Fibroblast of lung (primary cell): ENCODE results near the gene RBL2. TPM values are rescaled to one million over a fixed set of nuclear protein-coding genes. Genes with fewer than 3 reads are reported as not detected.

ENCODE experiments used
- DNase-seq, 2 donors: peaks; one replicate each; pipeline versions ENCODE4 v3.0.0 to v3.0.0-alpha.2; 2010; ENCODE audit warnings: low read depth in 2 of 2
- H2AFZ ChIP-seq: 2 replicates; pipeline ENCODE4 v1.5.1; 2012; ENCODE audit warnings: low read length, control low read depth, inconsistent platforms
- H3K27ac ChIP-seq: 2 replicates; pipeline ENCODE4 v1.5.1; 2011; ENCODE audit warnings: low read length, control low read depth; ENCODE audit not compliant: insufficient read depth
- H3K27me3 ChIP-seq: 2 replicates; pipeline ENCODE4 v1.5.1; 2011; ENCODE audit warnings: mild to moderate bottlenecking, low read length; ENCODE audit not compliant: control insufficient read depth, insufficient read depth
- H3K36me3 ChIP-seq: 2 replicates; pipeline ENCODE4 v1.5.1; 2011; ENCODE audit warnings: low read length; ENCODE audit not compliant: control insufficient read depth, insufficient read depth
- H3K4me1 ChIP-seq: 2 replicates; pipeline ENCODE4 v1.5.1; 2011; ENCODE audit warnings: low read length; ENCODE audit not compliant: control insufficient read depth, insufficient read depth; ENCODE audit errors: extremely low read depth
- H3K4me2 ChIP-seq: 2 replicates; pipeline ENCODE4 v1.5.1; 2011; ENCODE audit warnings: low read length, control low read depth; ENCODE audit not compliant: insufficient read depth; ENCODE audit errors: extremely low read depth
- H3K4me3 ChIP-seq, 4 experiments: fragments of 200-600 bp in 1 of 4; sonication (generic) in 1 of 4; replicated peaks in 1 of 4; 2 replicates each; pipeline ENCODE4 v1.5.1; 2011 to 2016; ENCODE audit warnings: low read length in 4 of 4, low read depth in 3 of 4, mild to moderate bottlenecking in 3 of 4, control low read depth in 2 of 4, inconsistent platforms in 1 of 4, mixed read lengths in 1 of 4; ENCODE audit not compliant: insufficient read depth in 1 of 4; ENCODE audit errors: control extremely low read depth in 1 of 4
- H3K79me2 ChIP-seq: 2 replicates; pipeline ENCODE4 v1.5.1; 2012; ENCODE audit warnings: mild to moderate bottlenecking, low read length, inconsistent platforms; ENCODE audit not compliant: control insufficient read depth, insufficient read depth
- H3K9ac ChIP-seq: 2 replicates; pipeline ENCODE4 v1.5.1; 2011; ENCODE audit warnings: mild to moderate bottlenecking, low read length, control low read depth; ENCODE audit not compliant: insufficient read depth
- H3K9me3 ChIP-seq: 2 replicates; pipeline ENCODE4 v1.5.1; 2012; ENCODE audit warnings: low read depth, low read length; ENCODE audit not compliant: control insufficient read depth, insufficient read depth
- H4K20me1 ChIP-seq: 2 replicates; pipeline ENCODE4 v1.5.1; 2011; ENCODE audit warnings: low read length; ENCODE audit not compliant: control insufficient read depth, insufficient read depth; ENCODE audit errors: extremely low read depth
- EZH2 ChIP-seq: IDR thresholded peaks from 2 replicates; pipeline ENCODE4 v1.5.1; 2012; ENCODE audit warnings: low read length, control low read depth, mild to moderate bottlenecking; ENCODE audit errors: missing control alignments
- polyA plus RNA-seq, 2 donors: library from polyadenylated mRNA; depleted of rRNA in 1 of 2; stranded (reverse) in 1 of 2; unstranded in 1 of 2; fragments of >200 nt; gene quantifications; 2 replicates each; pipeline ENCODE4 v1.2.1, GENCODE V29; 2011 to 2012; ENCODE audit warnings: missing spikeins in 1 of 2
- total RNA-seq: library from RNA; depleted of rRNA; stranded (reverse); fragments of >200 nt; gene quantifications from 2 replicates; pipeline ENCODE4 v1.2.1, GENCODE V29; 2014
- TF ChIP-seq, protein P1 (sequence below), 2 donors: IDR thresholded peaks in 1 of 2; conservative IDR thresholded peaks in 1 of 2; 1 replicate in 1 of 2; 2 replicates in 1 of 2; pipeline ENCODE4 v1.5.1; 2011 to 2012; ENCODE audit warnings: low read length in 2 of 2, control low read depth in 1 of 2, inconsistent platforms in 1 of 2, low read depth in 1 of 2, mild to moderate bottlenecking in 1 of 2

RBL2 gene
- total and polyA plus RNA-seq, 2 donors (not counting 1 experiment from before 2014, with no cell fraction given), result 47.7 to 48.2 TPM

DNA sequence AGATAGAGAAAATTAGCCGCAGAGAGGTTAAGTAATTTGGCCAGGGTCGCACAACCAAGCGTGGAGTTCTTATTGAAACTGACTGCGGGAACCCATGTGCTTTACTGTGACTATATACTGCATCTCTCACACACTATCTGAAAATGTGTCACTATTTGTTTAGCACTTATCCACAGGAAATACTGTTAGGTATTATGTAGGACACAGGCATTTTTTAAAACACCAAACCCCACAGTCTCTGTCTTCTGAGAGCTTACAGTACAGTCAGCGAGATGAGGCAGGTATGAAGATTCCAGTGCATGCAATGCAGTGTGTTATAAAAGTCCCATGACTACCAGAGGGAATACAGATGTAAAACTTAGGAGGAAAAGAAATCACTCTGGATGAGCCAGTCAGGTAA is 11.3 kb downstream of the RBL2 start:
- H2AFZ ChIP-seq, result no peak overlapping the region
- no peak overlapping the region for H3K9ac ChIP-seq
- TF ChIP-seq, protein P1, sequence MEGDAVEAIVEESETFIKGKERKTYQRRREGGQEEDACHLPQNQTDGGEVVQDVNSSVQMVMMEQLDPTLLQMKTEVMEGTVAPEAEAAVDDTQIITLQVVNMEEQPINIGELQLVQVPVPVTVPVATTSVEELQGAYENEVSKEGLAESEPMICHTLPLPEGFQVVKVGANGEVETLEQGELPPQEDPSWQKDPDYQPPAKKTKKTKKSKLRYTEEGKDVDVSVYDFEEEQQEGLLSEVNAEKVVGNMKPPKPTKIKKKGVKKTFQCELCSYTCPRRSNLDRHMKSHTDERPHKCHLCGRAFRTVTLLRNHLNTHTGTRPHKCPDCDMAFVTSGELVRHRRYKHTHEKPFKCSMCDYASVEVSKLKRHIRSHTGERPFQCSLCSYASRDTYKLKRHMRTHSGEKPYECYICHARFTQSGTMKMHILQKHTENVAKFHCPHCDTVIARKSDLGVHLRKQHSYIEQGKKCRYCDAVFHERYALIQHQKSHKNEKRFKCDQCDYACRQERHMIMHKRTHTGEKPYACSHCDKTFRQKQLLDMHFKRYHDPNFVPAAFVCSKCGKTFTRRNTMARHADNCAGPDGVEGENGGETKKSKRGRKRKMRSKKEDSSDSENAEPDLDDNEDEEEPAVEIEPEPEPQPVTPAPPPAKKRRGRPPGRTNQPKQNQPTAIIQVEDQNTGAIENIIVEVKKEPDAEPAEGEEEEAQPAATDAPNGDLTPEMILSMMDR (conservative IDR thresholded peaks at IDR 0.05 in 1 of 2, IDR thresholded peaks at IDR 0.05 in 1 of 2; ENCODE audit: low read depth in 1 of 2, low read length in 2 of 2), result no peak
- no peak for TF ChIP-seq EZH2
- H3K4me3 ChIP-seq, result no peak overlapping the region
- no peaks in the 10 kb centered on the region for H4K20me1 ChIP-seq
- no peaks in the 10 kb centered on the region for H3K27me3 ChIP-seq
- no peaks in the 10 kb centered on the region for H3K4me1 ChIP-seq
- no peaks in the 10 kb centered on the region for H3K9me3 ChIP-seq
- no peak overlapping the region for H3K27ac ChIP-seq
- H3K36me3 ChIP-seq, result no peaks in the 10 kb centered on the region
- no peak for DNase-seq
- H3K4me2 ChIP-seq, result no peak overlapping the region
- H3K79me2 ChIP-seq, result no peaks in the 10 kb centered on the region

DNA sequence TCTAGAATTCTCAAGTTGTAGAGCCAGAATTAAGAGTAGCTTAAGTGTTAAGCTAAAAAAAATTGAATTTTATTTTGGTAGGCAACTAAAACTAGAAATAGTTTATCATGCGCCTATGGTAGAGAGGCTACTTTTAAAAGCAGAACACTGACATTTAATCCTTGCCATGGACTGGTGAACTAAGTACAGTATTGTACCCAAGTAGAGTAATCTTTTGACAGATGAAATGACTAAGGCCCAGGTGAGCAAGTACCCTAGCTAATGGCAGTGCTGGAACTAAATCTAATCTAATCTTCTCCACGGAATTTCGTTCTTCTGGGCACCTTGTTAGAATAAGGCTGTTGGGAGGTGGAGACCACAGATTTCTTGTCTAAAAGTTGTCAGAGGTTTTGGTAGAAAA is 11.8 kb downstream of the RBL2 start:
- no peak overlapping the region for H2AFZ ChIP-seq
- H3K4me2 ChIP-seq, result no peak overlapping the region
- H3K4me1 ChIP-seq, result no peaks in the 10 kb centered on the region
- no peaks in the 10 kb centered on the region for H3K9me3 ChIP-seq
- H4K20me1 ChIP-seq, result no peaks in the 10 kb centered on the region
- DNase-seq, result no peak
- H3K36me3 ChIP-seq, result no peaks in the 10 kb centered on the region
- no peak overlapping the region for H3K4me3 ChIP-seq
- H3K27me3 ChIP-seq, result no peaks in the 10 kb centered on the region
- no peak overlapping the region for H3K27ac ChIP-seq
- no peaks in the 10 kb centered on the region for H3K79me2 ChIP-seq
- H3K9ac ChIP-seq, result no peak overlapping the region
- TF ChIP-seq, protein P1 (conservative IDR thresholded peaks at IDR 0.05 in 1 of 2, IDR thresholded peaks at IDR 0.05 in 1 of 2; ENCODE audit: low read depth in 1 of 2, low read length in 2 of 2), result no peak
- no peak for TF ChIP-seq EZH2

DNA sequence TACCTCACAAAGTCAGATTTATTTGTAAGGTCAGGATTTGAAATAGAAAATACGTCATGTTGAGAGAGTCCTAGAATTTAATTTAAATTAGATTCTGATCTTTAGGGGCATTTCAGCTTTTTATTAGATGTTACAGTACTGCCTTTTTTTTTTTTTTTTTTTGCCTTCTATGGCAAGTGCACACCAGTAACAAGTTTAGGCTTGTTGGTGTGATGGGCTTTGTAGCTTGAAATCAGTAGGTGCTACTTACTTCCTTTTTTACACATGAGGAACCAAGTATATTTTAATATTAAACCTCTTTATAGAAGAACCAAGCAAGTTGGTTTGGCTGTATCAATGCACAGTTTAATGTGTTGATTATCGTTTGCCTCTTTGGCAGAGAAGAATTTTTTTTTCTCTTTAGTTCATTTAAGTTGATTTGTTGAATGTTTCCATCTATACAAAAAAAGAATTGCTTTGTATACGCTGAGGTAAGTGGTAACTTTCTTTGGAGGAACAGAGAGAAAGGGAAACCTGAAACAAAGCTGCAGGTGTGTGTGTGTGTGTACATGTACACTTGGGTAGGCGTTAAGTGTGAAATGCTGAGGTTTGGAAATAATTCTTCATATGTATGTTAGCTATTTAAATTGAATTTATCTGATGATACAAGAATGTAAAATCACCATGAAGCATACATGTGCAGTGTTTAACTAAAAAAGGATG is 15.7 kb downstream of the RBL2 start:
- peaks cover 2% of the 10 kb centered on the region for H3K36me3 ChIP-seq
- TF ChIP-seq, protein P1 (conservative IDR thresholded peaks at IDR 0.05 in 1 of 2, IDR thresholded peaks at IDR 0.05 in 1 of 2; ENCODE audit: low read depth in 1 of 2, low read length in 2 of 2), result no peak
- TF ChIP-seq EZH2, result no peak
- H2AFZ ChIP-seq, result no peak overlapping the region
- no peaks in the 10 kb centered on the region for H3K27me3 ChIP-seq
- no peak overlapping the region for H3K4me3 ChIP-seq
- no peak overlapping the region for H3K4me2 ChIP-seq
- H3K79me2 ChIP-seq, result no peaks in the 10 kb centered on the region
- no peaks in the 10 kb centered on the region for H4K20me1 ChIP-seq
- H3K27ac ChIP-seq, result no peak overlapping the region
- H3K9me3 ChIP-seq, result no peaks in the 10 kb centered on the region
- no peak for DNase-seq
- no peak overlapping the region for H3K9ac ChIP-seq
- H3K4me1 ChIP-seq, result no peaks in the 10 kb centered on the region
